Body of pancreas (tissue), 4 donors: ENCODE results near the gene SEMA5B.

Source experiments
- POLR2A ChIP-seq, 3 donors: fragments of 450-650 bp; IDR thresholded peaks; one replicate each; pipeline ENCODE4 v1.6.1; 2016; ENCODE audit warnings: antibody characterized with exemption in 3 of 3, mild to moderate bottlenecking in 2 of 3
- TF ChIP-seq, protein P1 (sequence below), 7 experiments: fragments of 450-650 bp in 4 of 7; fragments of 200-600 bp in 3 of 7; sonication (generic) in 3 of 7; IDR thresholded peaks; one replicate each; pipeline ENCODE4 v1.5.1; 2016 to 2019; ENCODE audit warnings: antibody characterized with exemption in 7 of 7

DNA sequence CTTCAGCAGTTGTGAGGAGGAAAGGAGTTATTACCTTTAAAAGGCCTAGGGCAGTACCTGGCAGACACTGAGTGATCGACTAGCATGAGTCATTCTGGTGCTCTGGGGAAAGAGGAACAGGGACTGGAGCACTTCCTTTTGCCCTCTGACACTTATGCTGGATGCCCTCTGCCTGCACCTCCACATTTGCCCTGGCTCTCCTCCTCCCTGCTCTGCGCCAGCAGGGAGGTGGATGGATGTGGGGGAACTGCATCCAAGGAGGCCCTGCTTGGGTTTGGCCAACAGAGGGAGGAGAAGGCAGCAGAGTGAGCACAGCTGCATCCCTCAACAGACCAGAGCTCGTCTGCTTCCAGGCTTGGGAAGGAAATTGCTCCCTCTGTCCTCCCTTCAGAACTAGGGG lies 75.0 kb downstream of the SEMA5B start:
- TF ChIP-seq, protein P1, sequence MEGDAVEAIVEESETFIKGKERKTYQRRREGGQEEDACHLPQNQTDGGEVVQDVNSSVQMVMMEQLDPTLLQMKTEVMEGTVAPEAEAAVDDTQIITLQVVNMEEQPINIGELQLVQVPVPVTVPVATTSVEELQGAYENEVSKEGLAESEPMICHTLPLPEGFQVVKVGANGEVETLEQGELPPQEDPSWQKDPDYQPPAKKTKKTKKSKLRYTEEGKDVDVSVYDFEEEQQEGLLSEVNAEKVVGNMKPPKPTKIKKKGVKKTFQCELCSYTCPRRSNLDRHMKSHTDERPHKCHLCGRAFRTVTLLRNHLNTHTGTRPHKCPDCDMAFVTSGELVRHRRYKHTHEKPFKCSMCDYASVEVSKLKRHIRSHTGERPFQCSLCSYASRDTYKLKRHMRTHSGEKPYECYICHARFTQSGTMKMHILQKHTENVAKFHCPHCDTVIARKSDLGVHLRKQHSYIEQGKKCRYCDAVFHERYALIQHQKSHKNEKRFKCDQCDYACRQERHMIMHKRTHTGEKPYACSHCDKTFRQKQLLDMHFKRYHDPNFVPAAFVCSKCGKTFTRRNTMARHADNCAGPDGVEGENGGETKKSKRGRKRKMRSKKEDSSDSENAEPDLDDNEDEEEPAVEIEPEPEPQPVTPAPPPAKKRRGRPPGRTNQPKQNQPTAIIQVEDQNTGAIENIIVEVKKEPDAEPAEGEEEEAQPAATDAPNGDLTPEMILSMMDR (IDR thresholded peaks at IDR 0.05), result no peak
- no peak for TF ChIP-seq POLR2A (IDR thresholded peaks at IDR 0.05)
